LNCaP clone FGC (cell line): ENCODE data around the gene NATD1.
A peak's percentile ranks its signal among the peaks of the same experiment; 100 is the strongest.

Experiments used
- DNase-seq: peaks from one replicate; pipeline ENCODE4 v3.0.0-alpha.2; 2011; ENCODE audit warnings: low read depth
- H3K4me3 ChIP-seq: 2 replicates; pipeline ENCODE4 v1.5.1; 2011; ENCODE audit warnings: mild to moderate bottlenecking, low read depth, low read length, control low read depth
- CTCF ChIP-seq: IDR thresholded peaks from 2 replicates; pipeline ENCODE4 v1.5.1; 2012; ENCODE audit warnings: mild to moderate bottlenecking; ENCODE audit not compliant: control insufficient read depth, insufficient read depth; ENCODE audit errors: extremely low read depth

NATD1 gene

GRCh38 chr17:21289175-21289901 is 36.1 kb upstream of the NATD1 start:
- no peak for TF ChIP-seq CTCF
- no peak overlapping the region for H3K4me3 ChIP-seq
- no peak for DNase-seq

DNA sequence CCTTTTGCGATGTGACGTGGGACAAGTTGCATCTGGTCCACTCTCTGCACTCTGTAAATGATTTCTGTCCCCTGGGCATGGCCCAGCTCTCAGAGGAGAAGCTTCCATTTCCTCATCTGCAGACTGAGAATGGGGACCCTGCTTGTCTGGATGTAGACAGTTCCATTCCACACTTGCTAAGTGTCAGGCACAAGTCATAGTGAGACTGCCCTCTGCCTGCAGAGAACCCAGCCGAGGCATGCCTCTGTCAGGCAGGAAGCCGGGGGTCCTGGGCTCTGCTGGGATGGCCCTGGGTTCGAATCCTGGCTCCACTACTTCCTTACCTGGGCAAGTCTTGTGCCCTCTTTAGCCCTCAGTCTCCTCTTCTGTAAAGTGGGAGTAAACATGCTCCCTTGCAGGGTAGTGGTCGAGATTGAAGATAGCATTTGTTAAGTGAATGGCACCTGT is 35.4 kb upstream of the NATD1 start:
- peak overlapping the region; percentile 99 for H3K4me3 ChIP-seq
- TF ChIP-seq CTCF: peak; percentile 26; the same call in 1 of the 2 replicates
- no peak for DNase-seq

GRCh38 chr17:21287703-21288449 is 34.7 kb upstream of the NATD1 start:
- peak overlapping the region; percentile 99 for H3K4me3 ChIP-seq
- TF ChIP-seq CTCF: 0 out of 2 replicates have a peak, but pooled peaks have one; percentile 7
- peak; percentile 94 for DNase-seq

GRCh38 chr17:21286909-21287702 is 33.9 kb upstream of the NATD1 start:
- peak overlapping the region; percentile 99 for H3K4me3 ChIP-seq
- no peak for TF ChIP-seq CTCF
- no peak for DNase-seq

GRCh38 chr17:21286066-21286770 is 33.0 kb upstream of the NATD1 start:
- peak; percentile 86 for DNase-seq
- no peak for TF ChIP-seq CTCF

More at GRCh38 chr17:21286066-21286770, 33.0 kb upstream of the NATD1 start:
- H3K4me3 ChIP-seq: peak overlapping the region; percentile 99
